C1 segment of cervical spinal cord (tissue), 14 donors: ENCODE measurements around the gene PCSK6.
"Not testable (repeated sequence)": the region's sequence is repeated elsewhere in the genome, so short reads cannot be mapped to it uniquely, and the experiment has no call there.

ENCODE experiments used
- DNase-seq, 14 donors: peaks; one replicate each; lab custom pipeline; 2025; lab: John Stamatoyannopoulos, UW

The PCSK6 gene

DNA sequence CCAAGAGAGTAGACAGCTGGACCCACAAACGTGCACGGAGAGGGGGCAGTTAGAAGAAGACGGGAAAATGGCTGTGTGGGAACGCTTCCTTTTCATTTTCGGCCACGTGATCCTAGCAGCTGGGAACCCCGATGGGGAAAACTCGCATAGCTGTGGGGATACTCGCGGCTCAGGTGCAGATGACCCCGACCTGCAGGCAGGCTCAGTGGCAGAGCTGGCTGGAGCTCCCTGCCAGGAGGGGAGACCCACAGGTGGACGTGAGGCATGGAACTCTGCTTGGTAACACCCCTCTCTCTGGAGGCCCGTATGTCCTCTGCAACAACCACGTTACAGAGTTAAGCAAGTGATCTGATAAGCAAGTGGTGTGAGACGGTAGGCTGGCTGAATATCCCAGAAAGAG is 109.9 kb downstream of the PCSK6 start:
- DNase-seq: no peak

DNA sequence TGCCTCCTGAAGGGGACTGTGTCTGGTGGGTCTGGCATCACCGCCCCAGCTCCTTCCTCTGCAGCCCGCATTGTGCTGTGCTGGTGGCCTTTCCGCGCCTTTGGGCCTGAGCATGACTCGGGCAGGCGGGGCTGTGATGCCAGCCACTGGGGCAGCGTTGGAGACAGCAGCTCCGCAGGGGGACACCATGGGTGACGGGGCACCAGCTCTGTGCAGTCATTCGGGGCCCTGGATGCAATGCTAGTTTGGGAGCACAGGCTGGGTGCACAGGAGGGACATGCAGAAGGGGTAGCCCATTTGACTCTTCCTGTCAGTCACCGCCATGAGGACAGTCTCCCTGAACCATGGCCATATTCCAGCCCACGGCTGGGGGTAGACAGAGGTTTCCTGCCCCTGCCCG is 110.6 kb downstream of the PCSK6 start:
- no peak for DNase-seq

GRCh38 chr15:101378171-101378755 is 111.2 kb downstream of the PCSK6 start:
- no peak for DNase-seq

GRCh38 chr15:101376615-101377395 is 112.7 kb downstream of the PCSK6 start:
- no peak for DNase-seq

DNA sequence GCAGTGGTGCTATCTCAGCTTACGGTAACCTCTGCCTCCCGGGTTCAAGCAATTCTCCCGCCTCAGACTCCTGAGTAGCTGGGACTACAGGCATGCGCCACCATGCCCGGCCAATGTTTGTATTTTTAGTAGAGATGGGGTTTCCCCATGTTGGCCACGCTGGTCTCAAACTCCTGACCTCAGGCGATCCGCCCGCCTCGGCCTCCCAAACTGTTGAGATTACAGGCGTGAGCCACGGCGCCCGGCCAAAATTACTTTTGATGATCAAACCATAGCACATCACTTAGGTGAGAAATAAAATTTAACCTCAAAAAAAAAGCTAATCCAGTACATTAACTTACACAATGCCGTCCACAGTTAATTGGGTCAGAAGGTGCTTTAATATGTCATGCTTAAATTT is 114.5 kb downstream of the PCSK6 start:
- DNase-seq: not testable (repeated sequence)

DNA sequence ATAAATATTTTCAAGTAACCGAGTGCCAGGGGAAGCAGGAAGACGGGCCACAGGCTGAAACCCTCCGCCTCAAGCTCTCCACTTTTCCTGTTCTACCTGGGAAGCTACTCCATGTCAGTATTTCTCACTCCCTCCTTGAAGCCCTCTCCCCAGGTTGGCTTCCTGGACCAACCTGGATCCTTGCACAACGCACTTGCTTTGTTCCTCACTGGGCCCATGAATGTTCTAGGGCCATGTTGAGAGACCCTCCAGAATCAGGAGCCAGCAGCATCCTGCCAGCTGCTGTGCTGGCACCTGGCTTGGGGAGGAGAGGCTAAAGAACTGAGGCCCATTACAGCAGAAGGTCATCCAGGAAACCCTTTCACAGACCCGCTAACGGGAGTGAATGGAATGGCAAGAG is 115.2 kb downstream of the PCSK6 start:
- no peak for DNase-seq

GRCh38 chr15:101373577-101373976 is 115.9 kb downstream of the PCSK6 start:
- no peak for DNase-seq

- no peak for DNase-seq
These were observed 116.5 kb downstream of the PCSK6 start for GRCh38 chr15:101372960-101373525.

DNA sequence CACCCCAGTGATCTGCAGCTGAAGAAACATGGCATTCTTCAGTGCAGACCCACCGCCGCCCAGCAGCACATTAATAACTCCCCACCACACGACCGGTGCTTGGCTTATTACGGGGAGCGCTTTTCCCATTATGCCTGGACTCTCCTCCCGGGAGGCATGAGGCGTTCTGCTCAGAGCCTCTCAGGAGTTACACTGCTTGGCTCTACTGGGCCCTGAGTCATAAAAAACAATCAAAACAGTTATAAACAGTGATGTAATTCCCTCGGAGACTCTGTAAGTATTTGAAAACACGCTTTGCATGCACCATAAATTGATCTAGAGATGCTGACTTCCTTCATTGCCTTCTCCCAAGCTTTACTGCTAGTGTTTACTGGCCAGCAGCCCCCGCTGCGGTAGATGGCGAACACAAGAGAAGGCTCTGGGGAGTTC is 117.3 kb downstream of the PCSK6 start:
- no peak for DNase-seq

GRCh38 chr15:101371519-101371918 is 118.0 kb downstream of the PCSK6 start:
- no peak for DNase-seq

- DNase-seq: no peak
These were observed 118.4 kb downstream of the PCSK6 start for GRCh38 chr15:101371081-101371480.

DNA sequence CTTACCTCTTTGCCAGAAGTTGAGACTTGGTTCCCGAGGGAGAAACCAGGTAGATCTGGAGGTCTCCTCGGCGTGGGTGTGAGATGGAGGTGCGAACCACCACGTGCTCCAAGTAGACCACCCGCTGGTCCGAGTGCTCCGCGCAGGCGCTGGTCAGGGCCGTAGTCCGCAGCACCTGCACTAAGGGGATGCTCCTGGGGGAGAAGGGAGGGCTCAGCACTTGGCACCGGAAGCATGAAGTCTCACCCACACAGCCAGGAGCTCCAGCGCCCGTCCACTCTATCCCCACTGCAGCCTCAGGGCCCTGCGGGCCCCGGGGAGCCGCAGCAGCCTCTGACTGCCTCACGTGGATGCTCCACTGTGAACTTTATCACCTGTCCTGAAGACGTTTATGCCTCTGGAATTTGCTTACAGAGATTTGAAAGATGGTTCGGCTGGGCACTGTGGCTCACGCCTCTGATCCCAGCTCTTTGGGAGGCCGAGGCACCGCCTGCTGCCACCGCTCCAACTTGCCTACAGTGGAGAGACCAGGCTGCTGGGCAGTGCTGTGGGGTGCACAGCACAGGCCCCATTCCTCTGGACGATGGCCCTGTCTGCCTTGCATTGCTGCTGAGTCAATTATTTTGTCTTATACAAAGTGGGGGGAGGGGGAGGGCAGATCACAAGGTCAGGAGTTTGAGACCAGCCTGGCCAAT is 119.0 kb downstream of the PCSK6 start:
- DNase-seq: no peak

DNA sequence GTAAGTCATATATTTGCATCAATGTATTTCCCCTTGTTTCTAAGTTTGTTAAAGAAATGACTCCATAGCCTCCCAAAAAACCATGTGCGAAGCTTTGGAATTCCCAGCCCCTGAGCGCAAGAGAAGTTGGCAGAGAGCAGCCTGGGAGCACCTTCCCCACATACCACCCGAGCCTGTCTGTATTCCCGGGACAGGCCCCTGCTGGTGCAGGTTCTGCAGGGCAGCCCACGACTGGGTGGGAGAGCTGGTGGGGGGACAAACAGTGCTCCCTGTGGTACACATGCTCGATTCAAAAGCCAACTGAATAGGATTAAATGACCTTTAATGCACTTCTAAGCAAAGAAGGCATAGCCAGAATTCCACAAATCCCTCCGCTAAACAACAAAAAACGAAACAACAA is 119.8 kb downstream of the PCSK6 start:
- DNase-seq: no peak

DNA sequence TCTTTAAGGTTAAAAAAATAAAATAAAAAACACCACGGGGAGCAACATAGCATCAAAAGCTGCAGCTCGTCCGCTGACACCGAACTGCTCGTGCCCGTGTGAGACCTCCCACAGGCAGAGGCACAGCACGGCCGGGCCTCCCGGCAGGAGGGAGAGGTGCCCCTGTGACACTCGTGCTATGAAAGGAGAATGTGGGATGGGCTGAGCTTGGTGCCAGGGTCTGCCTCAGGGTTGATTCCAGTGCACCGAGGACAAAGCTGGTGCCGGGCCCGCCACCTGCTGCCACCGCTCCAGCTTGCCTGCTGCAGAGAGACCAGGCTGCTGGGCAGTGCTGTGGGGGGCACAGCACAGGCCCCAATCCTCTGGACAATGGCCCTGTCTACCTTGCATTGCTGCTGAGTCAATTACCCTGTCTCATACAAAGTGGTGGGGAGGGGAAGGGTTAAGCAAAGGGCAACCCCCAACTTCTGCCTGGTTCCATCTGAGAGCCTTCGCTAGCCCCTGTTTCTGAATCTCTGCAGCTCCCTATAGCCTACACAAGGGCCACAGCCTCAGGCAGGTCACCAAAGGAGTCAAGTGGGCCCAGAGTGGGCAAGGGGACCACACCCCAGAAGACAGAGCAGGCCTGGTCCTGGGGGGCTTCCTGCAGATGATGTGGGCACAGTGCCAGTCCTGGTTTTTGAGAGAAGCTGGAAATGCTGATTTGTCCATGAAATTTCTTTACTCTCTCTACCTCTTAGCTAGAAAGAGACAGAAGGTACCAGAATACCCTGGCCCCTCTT is 120.5 kb downstream of the PCSK6 start:
- DNase-seq: no peak

DNA sequence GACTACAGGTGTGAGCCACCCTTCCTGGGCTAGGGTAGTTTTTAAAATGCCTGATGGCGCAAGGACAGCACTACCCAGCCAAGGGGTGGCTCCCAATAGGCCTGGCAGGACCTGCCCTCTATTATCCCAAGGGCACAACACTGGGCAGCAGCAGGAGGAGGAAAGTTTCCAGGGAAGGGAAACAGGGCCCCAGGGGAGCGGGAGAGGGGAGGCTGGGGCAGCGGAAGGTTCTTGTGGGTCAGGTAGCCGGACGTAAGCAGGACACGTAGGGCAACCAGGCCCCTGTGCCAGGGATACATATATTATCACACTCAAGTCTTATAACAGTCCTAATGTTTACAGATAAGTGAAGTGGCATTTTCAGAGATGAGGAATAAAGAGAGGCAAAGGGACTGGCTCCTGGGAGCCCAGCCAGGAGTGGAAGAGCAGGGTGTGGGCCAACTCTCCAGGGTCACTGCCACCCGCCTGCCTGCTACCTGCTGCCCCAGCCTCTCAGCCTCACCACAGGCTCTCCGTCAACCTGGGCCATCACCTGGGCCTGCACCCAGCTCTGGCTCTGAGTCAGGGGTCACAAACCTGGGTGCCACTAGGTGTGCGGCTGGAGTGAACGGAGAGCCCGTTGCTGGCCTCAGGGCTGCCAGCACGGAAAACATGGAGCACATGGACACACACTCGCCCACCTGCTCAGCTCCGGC is 121.3 kb downstream of the PCSK6 start:
- no peak for DNase-seq

DNA sequence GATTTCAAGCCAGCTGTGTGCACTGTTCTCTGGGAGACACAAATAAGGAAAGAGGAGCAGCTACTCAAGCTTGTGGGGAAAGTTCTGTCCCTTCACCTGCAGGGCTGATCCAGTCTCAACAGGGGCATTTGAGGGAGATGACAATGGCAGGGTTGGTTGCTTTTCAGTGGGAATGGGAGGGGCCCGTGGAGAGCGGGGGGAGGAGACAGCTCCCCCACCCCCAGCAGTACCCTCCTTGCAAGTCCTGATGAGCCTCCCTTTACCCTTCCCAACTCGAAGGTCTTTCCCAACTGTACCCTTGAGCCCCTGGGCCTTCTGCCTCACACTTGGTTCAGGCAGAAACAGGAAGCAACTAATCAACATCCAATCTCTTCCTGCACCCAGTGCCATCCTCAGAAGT is 122.7 kb downstream of the PCSK6 start:
- no peak for DNase-seq

GRCh38 chr15:101362986-101363566 is 126.4 kb downstream of the PCSK6 start:
- DNase-seq: no peak

- DNase-seq: no peak
These were observed 127.1 kb downstream of the PCSK6 start for GRCh38 chr15:101362359-101362758.

GRCh38 chr15:101361418-101361817 is 128.1 kb downstream of the PCSK6 start:
- DNase-seq: no peak

DNA sequence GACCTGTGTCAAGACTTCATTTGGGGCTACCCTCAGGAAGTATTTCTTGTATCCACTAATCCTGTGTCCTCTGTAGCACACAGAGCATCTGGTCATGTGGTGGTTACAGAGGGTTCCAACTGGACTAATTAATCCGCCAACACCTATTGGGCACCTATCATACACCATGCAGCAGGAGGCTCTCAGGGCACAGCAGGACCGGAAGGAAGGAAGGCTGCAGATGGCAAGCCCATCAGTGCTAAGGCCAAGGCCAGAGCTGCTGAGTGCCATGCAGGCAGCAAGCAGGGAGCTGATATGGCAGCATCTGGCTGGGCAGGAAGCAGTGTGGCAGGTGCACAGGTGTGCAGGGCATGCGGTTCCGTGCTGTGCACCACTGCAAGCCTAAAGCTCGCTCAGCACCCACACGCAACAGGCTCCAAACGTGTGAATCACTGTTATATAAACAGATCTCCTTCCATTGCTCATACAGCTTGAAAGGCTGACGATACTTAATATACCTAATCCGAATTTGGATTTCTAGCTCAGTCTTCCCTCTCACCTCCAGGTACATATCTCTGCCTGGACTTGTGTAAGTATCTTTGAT is 130.1 kb downstream of the PCSK6 start:
- no peak for DNase-seq
